Loucy (cell line): ENCODE measurements around the gene PLSCR5.

Source experiments
- H2AFZ ChIP-seq: fragments of 200-600 bp; sonication (generic); 2 replicates; pipeline ENCODE4 v1.6.0; 2016; ENCODE audit warnings: antibody characterized with exemption, mild to moderate bottlenecking, low read length, moderate library complexity
- H3F3A ChIP-seq: fragments of 200-600 bp; 2 replicates; pipeline ENCODE4 v1.6.0; 2016; ENCODE audit warnings: antibody characterized with exemption, low read depth, mild to moderate bottlenecking
- H3K27me3 ChIP-seq: fragments of 200-600 bp; sonication (generic); 2 replicates; pipeline ENCODE4 v1.6.1; 2014; ENCODE audit warnings: low read length, mild to moderate bottlenecking; ENCODE audit not compliant: insufficient read depth, poor library complexity, severe bottlenecking
- H3K36me3 ChIP-seq: fragments of 200-600 bp; sonication (generic); 2 replicates; pipeline ENCODE4 v1.6.1; 2016; ENCODE audit warnings: low read length; ENCODE audit not compliant: insufficient read depth
- H3K4me1 ChIP-seq: fragments of 200-600 bp; sonication (generic); 2 replicates; pipeline ENCODE4 v1.5.1; 2014; ENCODE audit warnings: low read length, mild to moderate bottlenecking; ENCODE audit not compliant: insufficient read depth, poor library complexity, severe bottlenecking
- H3K4me2 ChIP-seq: fragments of 200-600 bp; sonication (generic); 2 replicates; pipeline ENCODE4 v1.6.0; 2014; ENCODE audit warnings: antibody characterized with exemption, low read length, low read depth, mild to moderate bottlenecking; ENCODE audit not compliant: poor library complexity, severe bottlenecking
- H3K4me3 ChIP-seq: fragments of 200-600 bp; sonication (generic); 2 replicates; pipeline ENCODE4 v1.5.1; 2014; ENCODE audit warnings: low read length, mild to moderate bottlenecking, mixed read lengths; ENCODE audit not compliant: poor library complexity, severe bottlenecking
- H3K79me2 ChIP-seq: fragments of 200-600 bp; sonication (generic); 2 replicates; pipeline ENCODE4 v1.6.1; 2014; ENCODE audit warnings: low read length; ENCODE audit not compliant: insufficient read depth
- H3K9ac ChIP-seq: fragments of 200-600 bp; sonication (generic); 2 replicates; pipeline ENCODE4 v1.6.0; 2014; ENCODE audit warnings: mild to moderate bottlenecking, low read depth, low read length, moderate library complexity; ENCODE audit not compliant: poor library complexity, severe bottlenecking
- H3K9me2 ChIP-seq: fragments of 200-600 bp; sonication (generic); replicated peaks from 2 replicates; pipeline ENCODE4 v1.6.1; 2016; ENCODE audit warnings: low read depth, low read length, mixed read lengths
- H3K9me3 ChIP-seq: fragments of 200-600 bp; sonication (generic); 2 replicates; pipeline ENCODE4 v1.6.1; 2014; ENCODE audit warnings: mild to moderate bottlenecking, antibody characterized with exemption, low read length, low read depth; ENCODE audit not compliant: insufficient read depth
- H4K20me1 ChIP-seq: fragments of 200-600 bp; sonication (generic); 2 replicates; pipeline ENCODE4 v1.6.0; 2014; ENCODE audit warnings: antibody characterized with exemption, low read length, mild to moderate bottlenecking; ENCODE audit not compliant: insufficient read depth, poor library complexity, severe bottlenecking
- EZH2phosphoT487 ChIP-seq: fragments of 200-600 bp; IDR thresholded peaks from 2 replicates; pipeline ENCODE4 v1.6.1; 2018; ENCODE audit warnings: antibody characterized with exemption, mild to moderate bottlenecking, moderate library complexity, borderline replicate concordance
- TF ChIP-seq, protein P1 (sequence below): fragments of 200-600 bp; sonication (generic); conservative IDR thresholded peaks from 2 replicates; pipeline ENCODE4 v1.5.1; 2014; ENCODE audit warnings: mild to moderate bottlenecking, antibody characterized with exemption, low read length

PLSCR5 gene

GRCh38 chr3:146581951-146582467 lies 23.1 kb downstream of the PLSCR5 start:
- H2AFZ ChIP-seq: no peak overlapping the region
- no peak overlapping the region for H3K4me3 ChIP-seq
- no peaks in the 10 kb centered on the region for H3K79me2 ChIP-seq
- H3K9me2 ChIP-seq: no peaks in the 10 kb centered on the region
- no peak overlapping the region for H3K4me2 ChIP-seq
- peaks cover 6% of the 10 kb centered on the region; the same call in 1 of the 2 replicates for H3K9me3 ChIP-seq
- H3F3A ChIP-seq: no peaks in the 10 kb centered on the region
- TF ChIP-seq, protein P1, sequence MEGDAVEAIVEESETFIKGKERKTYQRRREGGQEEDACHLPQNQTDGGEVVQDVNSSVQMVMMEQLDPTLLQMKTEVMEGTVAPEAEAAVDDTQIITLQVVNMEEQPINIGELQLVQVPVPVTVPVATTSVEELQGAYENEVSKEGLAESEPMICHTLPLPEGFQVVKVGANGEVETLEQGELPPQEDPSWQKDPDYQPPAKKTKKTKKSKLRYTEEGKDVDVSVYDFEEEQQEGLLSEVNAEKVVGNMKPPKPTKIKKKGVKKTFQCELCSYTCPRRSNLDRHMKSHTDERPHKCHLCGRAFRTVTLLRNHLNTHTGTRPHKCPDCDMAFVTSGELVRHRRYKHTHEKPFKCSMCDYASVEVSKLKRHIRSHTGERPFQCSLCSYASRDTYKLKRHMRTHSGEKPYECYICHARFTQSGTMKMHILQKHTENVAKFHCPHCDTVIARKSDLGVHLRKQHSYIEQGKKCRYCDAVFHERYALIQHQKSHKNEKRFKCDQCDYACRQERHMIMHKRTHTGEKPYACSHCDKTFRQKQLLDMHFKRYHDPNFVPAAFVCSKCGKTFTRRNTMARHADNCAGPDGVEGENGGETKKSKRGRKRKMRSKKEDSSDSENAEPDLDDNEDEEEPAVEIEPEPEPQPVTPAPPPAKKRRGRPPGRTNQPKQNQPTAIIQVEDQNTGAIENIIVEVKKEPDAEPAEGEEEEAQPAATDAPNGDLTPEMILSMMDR: no peak
- TF ChIP-seq EZH2phosphoT487: no peak
- no peaks in the 10 kb centered on the region for H3K36me3 ChIP-seq
- H3K27me3 ChIP-seq: no peaks in the 10 kb centered on the region
- no peaks in the 10 kb centered on the region for H4K20me1 ChIP-seq
- H3K9ac ChIP-seq: no peak overlapping the region
- no peaks in the 10 kb centered on the region for H3K4me1 ChIP-seq

DNA sequence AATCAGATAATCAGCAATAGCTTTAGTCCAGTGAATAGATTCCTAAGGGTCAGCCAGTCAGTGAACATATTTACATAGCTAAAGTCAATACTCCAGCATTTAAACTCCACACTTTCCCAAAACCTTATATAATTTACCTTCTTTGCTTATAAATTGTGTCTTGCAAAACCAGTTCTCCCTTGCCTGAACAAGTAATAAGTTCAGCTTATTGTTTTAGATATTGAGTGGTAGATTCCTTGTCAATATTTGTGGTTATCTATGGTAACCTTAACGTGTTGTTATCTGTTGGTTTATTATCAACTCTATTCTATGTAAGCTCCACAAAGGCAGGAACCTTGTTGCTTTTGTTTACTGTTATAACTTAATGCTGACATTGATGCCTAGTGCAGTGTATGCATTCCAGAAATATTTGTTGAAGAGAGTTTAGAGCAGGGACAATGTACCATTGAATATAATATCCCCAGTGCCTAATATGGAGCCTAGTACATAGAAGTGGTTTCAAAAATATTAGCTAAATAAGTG lies 24.0 kb downstream of the PLSCR5 start:
- Histone ChIP-seq H3K9ac (no peak overlapping the region), H3K27me3 (no peaks in the 10 kb centered on the region), H3F3A (no peaks in the 10 kb centered on the region), H2AFZ (no peak overlapping the region), H3K79me2 (no peaks in the 10 kb centered on the region), H3K36me3 (no peaks in the 10 kb centered on the region), H3K9me2 (no peaks in the 10 kb centered on the region), H3K4me3 (no peak overlapping the region), H4K20me1 (no peaks in the 10 kb centered on the region), H3K4me2 (no peak overlapping the region), H3K9me3 (peaks cover 6% of the 10 kb centered on the region; the same call in 1 of the 2 replicates), H3K4me1 (no peaks in the 10 kb centered on the region)
- TF ChIP-seq EZH2phosphoT487: no peak
- TF ChIP-seq, protein P1: no peak

GRCh38 chr3:146577662-146578061 lies 27.5 kb downstream of the PLSCR5 start:
- Histone ChIP-seq H2AFZ (no peak overlapping the region), H3K4me1 (no peaks in the 10 kb centered on the region), H3K36me3 (no peaks in the 10 kb centered on the region), H3K9me2 (no peaks in the 10 kb centered on the region), H3K9ac (no peak overlapping the region), H3K4me3 (no peak overlapping the region), H3K4me2 (no peak overlapping the region), H4K20me1 (no peaks in the 10 kb centered on the region), H3K79me2 (no peaks in the 10 kb centered on the region), H3F3A (no peaks in the 10 kb centered on the region), H3K9me3 (peaks cover 1% of the 10 kb centered on the region; the same call in 1 of the 2 replicates), H3K27me3 (no peaks in the 10 kb centered on the region)
- TF ChIP-seq, protein P1: peak; percentile 64
- TF ChIP-seq EZH2phosphoT487: no peak
